ENCODE data around the gene FBXL17.
A peak's percentile ranks its signal among the peaks of the same experiment; 100 is the strongest.

Gene FBXL17

GRCh38 chr5:108372369-108372768 is 9.5 kb downstream of the FBXL17 start:
- DNase-seq = no peak

- DNase-seq = no peak
These were observed 10.6 kb downstream of the FBXL17 start for GRCh38 chr5:108371263-108371662.

- no peak for DNase-seq
These were observed 12.7 kb downstream of the FBXL17 start for GRCh38 chr5:108369167-108369566.

GRCh38 chr5:108367679-108368334 is 14.1 kb downstream of the FBXL17 start:
- no peak for DNase-seq

- DNase-seq = no peak
These were observed 15.4 kb downstream of the FBXL17 start for GRCh38 chr5:108366500-108366899.

- DNase-seq = no peak
These were observed 20.1 kb downstream of the FBXL17 start for GRCh38 chr5:108361771-108362170.

GRCh38 chr5:108361239-108361638 is 20.7 kb downstream of the FBXL17 start:
- DNase-seq = no peak

GRCh38 chr5:108360280-108360679 is 21.6 kb downstream of the FBXL17 start:
- no peak for DNase-seq

GRCh38 chr5:108356286-108356685 is 25.6 kb downstream of the FBXL17 start:
- DNase-seq = no peak

- no peak for DNase-seq
These were observed 28.8 kb downstream of the FBXL17 start for GRCh38 chr5:108353087-108353486.

- peak; percentile 50 for DNase-seq
These were observed 36.2 kb downstream of the FBXL17 start for GRCh38 chr5:108345541-108346171.

GRCh38 chr5:108344103-108344822 is 37.6 kb downstream of the FBXL17 start:
- DNase-seq = no peak

GRCh38 chr5:108341866-108342265 is 40.0 kb downstream of the FBXL17 start:
- DNase-seq = no peak

- DNase-seq = no peak
These were observed 41.8 kb downstream of the FBXL17 start for GRCh38 chr5:108340131-108340530.

GRCh38 chr5:108339220-108339619 is 42.7 kb downstream of the FBXL17 start:
- DNase-seq = no peak

GRCh38 chr5:108334225-108334624 is 47.7 kb downstream of the FBXL17 start:
- no peak for DNase-seq

GRCh38 chr5:108326982-108327381 is 54.9 kb downstream of the FBXL17 start:
- DNase-seq = no peak

- DNase-seq = no peak
These were observed 57.0 kb downstream of the FBXL17 start for GRCh38 chr5:108324886-108325285.

GRCh38 chr5:108321341-108321740 is 60.6 kb downstream of the FBXL17 start:
- no peak for DNase-seq

- DNase-seq = no peak
These were observed 61.7 kb downstream of the FBXL17 start for GRCh38 chr5:108320231-108320630.

GRCh38 chr5:108315829-108316228 is 66.1 kb downstream of the FBXL17 start:
- no peak for DNase-seq

- no peak for DNase-seq
These were observed 69.6 kb downstream of the FBXL17 start for GRCh38 chr5:108312258-108312657.

GRCh38 chr5:108311682-108312081 is 70.2 kb downstream of the FBXL17 start:
- DNase-seq = no peak

GRCh38 chr5:108303611-108304010 is 78.3 kb downstream of the FBXL17 start:
- DNase-seq = no peak

All from CD4-positive, alpha-beta T cell treated with Interleukin-4 for 4 hours (primary cell).